Globus pallidus (tissue), 1 donor: ENCODE results near the gene UTY.
A peak's percentile ranks its signal among the peaks of the same experiment; 100 is the strongest.
"Not testable (repeated sequence)": the region's sequence is repeated elsewhere in the genome, so short reads cannot be mapped to it uniquely, and the experiment has no call there.

Source experiments
- DNase-seq: peaks from one replicate; pipeline ENCODE4 v3.0.0-alpha.2; 2015; ENCODE audit warnings: low spot score

Gene UTY

DNA sequence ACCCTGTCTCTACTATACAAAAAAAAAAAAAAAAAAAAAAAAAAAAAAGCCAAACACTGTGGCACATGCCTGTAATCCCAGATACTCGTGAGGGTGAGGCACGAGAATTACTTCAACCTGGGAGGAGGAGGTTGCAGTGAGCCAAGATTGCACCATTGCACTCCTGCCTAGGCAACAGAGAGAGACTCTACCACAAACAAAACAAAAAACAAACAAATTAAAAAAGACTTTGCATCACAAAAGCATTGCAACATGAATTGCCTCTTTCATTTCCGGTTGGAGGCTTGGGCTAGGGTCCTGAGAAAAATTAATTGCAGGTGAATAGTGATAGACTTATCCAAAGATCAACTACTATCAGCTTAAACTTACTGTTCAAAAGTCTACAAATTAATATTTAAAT, 180.4 kb downstream of the UTY start:
- no peak for DNase-seq

DNA sequence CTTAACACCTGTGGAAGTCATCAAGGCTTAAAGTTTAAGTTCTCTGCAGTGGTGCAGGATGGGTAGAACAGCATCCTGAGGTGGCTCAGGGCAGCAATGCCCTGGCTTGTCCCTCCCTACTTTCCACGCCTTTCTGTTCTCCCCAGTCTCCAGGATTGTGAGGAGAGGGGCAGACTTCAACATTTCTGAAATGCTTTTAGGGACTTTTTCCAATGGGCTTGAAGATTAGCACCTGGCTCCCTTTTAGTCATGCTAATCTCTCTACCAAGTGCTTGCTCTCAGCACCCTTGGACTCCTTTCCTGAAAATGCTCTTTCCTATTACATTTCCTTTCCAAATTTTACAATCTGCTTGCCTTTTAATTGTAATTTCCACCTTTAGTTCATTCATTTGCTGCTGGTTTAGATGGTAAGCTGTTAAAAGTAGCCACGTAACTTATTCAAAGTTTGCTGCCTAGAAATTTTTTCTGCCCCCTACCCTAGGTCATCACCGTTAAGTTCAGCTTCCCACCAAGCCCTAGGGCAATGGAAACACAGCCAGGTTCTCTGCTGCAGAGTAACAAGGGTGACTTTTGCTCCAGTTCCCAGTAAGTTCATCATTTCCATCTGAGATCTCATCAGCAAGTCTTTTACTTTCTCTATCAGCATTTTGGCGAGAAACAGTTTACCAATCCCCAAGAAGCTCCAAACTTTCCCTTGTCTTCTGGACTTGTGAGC, 183.5 kb downstream of the UTY start:
- DNase-seq, result no peak

DNA sequence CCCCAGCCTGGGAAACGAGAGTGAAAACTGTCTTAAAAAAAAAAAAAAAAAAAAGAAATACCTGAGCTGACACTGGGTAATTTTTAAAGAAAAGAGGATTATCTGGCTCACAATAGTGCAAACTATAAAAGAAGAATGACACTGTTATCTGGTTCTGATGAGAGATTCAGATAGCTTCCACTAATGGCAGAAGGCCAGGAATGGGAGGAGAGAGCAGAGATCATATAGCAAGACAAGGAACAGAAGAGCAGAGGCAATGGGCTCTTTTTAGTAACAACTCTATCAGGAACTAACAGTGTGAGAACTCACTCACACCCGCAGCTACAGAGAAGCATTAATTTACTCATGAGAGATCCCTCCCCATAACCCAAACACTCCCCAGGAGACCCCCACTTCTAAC, 184.8 kb downstream of the UTY start:
- DNase-seq, result peak; percentile 15

DNA sequence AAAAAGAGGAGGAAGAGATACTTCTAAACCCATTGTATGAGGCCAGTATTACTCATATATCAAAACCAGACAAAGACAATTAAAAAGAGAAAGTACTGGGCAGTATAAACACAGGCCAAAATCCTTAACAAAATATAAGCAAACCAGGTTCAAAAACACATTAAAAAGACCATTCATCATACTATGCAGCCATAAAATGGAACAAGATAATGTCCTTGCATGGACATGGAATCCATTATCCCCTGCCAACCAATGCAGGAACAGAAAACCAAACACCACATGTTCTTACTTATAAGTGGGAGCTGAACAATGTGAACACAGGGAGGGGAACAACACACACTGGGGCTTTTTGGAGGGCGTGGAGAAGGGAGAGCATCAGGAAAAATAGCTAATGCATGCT, 188.6 kb downstream of the UTY start:
- no peak for DNase-seq

DNA sequence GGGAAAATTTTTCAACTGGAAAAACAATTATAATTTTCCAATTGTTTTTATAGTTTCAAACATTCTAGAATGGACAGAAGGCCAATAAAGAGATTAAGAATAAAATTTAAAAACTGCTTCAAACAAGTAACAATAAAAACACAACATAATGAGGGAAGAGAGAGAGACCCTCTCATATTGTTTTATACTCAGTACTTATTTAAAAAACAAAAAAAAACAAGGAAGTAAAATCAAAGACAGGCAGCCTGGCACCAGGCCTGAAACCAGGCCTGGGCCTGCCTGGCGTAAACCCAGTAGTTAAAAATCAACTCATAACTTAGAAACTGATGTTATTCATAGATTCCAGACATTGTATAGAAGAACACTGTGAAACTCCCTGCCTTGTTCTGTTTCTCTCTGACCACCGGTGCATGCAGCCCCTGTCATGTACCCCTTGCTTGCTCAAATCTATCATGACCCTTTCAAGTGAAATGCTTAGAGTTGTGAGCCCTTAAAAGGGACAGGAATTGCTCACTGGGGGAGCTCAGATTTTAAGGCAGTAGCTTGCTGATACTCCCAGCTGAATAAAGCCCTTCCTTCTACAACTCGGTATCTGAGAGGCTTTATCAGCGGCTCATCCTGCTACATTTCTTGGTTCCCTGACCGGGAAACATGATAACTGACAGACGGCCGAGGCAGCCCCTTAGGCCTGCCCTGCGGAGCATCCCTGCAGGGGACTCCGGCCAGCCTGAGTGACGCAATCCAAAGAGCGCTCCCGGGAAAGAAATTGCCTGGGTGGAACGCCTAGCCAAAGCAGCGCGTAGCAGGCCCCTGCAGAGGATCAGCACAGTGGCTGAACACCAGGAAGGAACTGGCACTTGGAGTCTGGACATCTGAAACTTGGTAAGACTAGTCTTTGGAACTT, 197.4 kb downstream of the UTY start:
- DNase-seq, result peak; percentile 25

DNA sequence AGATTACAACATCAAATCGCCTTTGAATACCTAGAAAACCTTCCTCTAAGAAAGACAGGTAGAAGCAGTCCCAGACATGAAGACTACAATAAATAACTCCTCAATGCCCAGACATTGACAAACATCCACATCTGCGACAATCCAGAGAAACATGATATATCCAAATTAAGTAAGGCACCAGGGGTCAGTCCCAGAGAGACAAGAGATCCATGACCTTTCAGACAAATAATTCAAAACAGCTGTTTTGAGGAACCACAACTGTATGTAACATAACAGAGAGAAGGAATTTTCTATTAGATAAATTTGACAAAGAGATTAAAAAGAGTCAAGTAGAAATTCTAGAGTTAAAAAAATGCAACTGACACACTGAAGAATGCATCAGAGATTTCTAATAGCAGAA, 200.3 kb downstream of the UTY start:
- DNase-seq, result no peak

DNA sequence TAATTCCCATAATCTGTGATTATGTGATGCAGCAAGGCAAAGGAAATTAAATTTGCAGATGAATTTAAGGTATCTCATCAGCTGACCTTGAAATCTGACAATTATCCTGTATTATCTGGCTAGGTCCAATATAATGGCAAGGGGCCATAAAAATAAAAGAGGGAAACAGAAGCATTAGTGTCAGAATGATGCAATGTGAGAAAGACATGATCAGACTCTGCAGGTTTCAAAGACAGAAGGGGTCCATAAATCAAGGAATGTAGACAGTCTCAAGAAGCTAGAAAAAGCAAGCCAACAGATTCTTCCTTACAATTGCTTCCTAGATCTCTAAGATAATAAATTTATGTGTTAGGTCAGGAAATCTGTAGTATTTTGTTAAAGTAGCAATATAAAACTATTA, 208.1 kb downstream of the UTY start:
- no peak for DNase-seq

DNA sequence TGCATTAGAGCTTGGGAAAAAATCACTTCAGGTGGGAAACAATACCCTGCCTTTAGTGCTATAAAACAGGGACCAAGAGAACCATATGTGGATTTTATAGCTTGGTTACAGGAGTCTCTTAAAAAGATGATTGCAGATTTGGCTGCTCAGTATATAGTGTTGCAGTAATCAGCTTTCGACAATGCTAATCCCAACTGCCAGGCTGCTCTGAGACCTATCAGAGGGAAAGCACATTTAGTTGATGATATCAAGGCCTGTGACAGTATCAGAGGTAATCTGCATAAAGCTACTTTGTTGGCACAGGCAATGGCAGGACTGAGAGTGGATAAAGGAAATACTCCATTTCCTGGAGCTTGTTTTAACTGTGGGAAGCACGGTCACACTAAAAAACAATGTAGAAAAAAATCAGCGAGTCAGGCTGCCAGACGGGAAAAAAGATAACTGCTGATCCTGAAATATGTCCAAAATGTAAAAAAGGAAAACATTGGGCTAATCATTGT, 225.8 kb downstream of the UTY start:
- DNase-seq, result not testable (repeated sequence)

DNA sequence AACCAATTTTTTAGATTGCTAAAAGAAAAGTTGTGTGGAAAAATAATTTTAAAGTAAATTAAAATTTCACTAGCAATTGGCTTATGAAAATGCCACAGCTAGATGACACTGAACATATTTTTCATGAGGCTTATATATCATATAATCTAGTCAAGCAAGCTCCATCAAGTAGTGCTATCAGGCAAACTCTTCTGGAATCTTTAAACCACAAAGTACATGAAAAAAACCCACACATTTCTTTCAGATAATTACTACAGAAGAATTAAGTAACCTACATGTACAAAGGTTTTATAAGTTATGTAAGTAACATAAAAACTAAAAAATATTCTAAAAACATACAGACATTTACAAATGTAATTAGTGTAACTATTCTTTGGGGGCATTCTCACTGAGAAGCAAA, 229.4 kb downstream of the UTY start:
- no peak for DNase-seq

DNA sequence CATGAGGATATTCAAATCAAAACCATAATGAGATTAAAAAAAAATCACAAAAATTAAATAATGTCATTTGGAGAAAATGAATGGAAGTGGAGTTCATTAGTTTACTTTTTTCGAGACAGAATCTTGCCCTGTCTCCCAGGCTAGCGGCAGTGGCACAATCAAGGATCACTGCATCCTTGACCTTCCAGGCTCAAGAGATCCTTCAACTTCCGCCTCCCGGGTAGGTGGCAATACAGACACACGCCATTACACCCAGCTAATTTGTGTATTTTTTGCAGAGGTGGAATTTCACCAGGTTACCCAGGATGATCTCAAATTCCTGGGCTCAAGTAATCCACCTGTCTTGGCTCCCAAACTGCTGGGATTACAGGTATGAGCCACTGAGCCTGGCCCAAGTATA, 236.1 kb downstream of the UTY start:
- DNase-seq, result no peak

DNA sequence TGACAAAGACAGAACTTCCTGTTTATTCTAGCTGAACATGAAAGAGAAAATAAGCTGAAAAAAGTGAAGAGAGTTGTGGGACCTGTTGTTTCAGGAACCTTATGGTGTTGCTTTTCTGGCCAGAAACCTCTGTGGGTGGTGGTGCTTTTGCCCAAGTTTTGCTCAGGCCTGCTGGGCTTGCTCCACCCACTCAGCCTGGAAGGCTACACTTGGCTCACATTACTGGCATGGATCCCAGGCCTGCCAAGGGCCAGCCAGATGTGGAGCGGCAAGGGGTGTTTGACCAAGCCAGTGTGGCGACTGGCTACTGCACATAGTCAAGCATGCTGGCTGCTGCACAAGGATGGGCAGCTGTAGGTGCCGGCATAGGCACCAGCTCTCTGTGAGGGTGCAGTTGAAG, 245.9 kb downstream of the UTY start:
- peak; percentile 38 for DNase-seq

DNA sequence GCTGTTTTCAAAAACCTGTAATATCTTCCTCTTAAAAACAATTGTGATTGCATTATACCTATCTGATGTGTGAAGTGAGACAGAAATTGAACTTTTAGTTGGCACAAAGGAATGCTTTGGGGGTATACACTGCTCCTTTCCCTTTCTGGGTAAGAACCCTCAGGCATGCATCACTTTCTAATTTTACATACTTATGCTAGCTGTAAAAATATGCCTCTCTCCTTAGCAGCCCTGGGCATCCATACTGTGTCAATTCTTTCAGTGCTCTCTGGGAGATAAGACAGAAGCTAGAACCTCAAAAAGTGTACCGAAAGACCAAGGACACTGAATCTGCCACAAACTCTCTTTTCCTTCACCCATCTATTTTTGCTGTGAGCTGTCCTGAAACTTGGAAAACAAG, 246.7 kb downstream of the UTY start:
- DNase-seq, result no peak

DNA sequence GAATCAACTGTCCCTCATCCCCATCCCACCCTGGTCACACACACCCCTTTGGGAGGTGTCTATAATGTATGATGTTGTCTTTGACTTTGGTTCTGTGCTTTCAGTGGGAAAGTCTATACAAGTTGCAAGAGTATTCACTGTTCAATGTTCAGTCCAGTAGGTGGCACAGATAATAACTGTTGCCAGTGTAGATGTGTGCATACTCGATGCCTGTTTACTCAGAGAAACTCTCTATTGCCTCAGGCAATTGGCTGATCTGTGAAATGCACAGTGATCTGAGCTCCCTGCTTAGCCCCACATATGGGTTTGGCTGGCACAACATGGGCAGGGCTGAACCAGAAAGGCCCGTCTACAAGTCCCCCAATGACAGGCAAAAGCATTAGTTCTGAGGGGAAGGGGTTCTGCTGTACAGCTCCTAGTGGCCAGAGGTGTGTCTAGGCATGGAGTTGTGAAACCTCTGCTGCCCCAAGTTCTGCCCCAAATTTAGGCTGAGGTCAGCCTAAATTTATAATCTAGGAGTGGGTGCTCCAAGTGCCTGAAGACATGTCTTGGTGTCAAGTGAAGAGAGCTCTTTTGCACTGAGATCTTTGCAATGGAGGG, 252.4 kb downstream of the UTY start:
- no peak for DNase-seq

DNA sequence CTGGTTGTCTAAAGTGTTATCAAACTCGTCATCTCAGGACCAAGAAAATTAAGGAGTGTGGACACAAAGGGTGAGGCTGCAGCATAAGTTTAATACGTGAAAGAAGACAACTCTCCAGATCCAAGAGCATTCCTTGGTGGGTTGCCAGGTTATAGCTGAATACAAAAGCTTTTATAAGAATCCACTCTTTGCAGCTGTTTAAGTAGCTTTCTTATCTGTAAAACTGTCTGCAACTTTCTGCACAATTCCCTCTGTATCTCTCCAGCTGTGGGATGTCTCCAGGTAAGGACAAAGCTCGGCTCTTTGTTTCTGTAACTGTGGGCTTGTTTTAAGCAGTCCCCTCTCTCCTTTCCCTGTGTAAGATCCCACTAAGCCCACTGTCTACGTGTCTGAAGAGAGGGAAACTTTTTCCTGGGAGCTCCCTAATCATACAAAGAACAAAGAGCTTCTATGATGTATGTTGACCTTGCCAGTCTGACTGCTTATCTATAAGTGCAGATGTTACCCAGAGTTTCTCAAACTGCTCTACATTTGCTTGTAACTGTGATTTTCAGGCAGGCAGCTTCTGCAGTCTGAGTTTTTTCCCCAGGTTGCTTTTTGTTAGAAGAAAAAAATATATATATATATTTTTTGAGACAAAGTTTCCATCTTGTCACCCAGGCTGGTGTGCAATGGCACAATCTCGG, 268.7 kb downstream of the UTY start:
- no peak for DNase-seq

DNA sequence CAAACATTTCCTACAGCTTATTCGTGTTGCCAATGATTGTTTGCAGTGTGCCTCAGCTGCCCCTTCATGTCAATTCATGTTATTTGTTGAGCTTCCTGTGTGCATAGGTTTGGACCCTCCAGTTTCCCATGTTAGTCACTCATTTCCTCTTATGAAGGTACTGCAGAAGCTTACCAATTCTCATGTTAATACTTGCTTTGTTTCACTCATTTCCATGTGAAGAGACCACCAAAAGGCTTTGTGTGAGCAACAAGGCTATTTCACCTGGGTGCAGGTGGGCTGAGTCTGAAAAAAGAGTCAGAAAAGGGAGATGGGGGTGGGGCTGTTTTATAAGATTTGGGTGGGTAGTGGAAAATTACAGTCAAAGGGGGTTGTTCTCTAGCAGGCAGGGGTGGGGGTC, 274.6 kb downstream of the UTY start:
- no peak for DNase-seq
